ENCODE results near the gene PARD3B.

DNA sequence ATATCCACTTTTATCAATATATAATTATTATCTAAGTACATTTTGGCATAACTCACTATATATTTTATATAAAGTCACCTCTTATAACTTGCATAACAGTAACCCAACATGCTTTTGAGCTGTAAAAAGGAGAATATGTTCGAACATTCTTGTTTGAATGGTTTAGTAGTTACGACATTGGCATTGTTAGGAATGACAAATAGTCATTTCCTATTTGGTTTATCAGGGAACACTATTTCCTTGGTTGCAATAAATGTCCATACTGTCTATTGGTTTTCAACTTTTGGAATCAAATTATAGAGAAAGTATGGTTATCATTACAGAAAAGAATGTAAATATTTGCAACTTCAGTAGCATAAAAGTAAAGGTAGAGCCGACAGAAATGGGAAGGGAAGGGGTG is 124.1 kb downstream of the PARD3B start:
- TF ChIP-seq BHLHE40 (IDR thresholded peaks at IDR 0.05; ENCODE audit: low read length) (no peak), TARDBP (CRISPR knock-in tag; IDR thresholded peaks at IDR 0.05) (no peak), TAF15 (IDR thresholded peaks at IDR 0.05; ENCODE audit: low read depth, low read length, poor library complexity, severe bottlenecking) (no peak), RFXAP (CRISPR knock-in tag; IDR thresholded peaks at IDR 0.05; ENCODE audit: borderline replicate concordance) (no peak), FOXO1 (CRISPR knock-in tag; IDR thresholded peaks at IDR 0.05) (no peak), POLR2A (IDR thresholded peaks at IDR 0.05; ENCODE audit: insufficient read depth in 1 of 2, low read depth in 2 of 2, low read length in 2 of 2) (no peak), PITX1 (CRISPR knock-in tag; IDR thresholded peaks at IDR 0.05) (no peak)
- TF ChIP-seq, protein P1, sequence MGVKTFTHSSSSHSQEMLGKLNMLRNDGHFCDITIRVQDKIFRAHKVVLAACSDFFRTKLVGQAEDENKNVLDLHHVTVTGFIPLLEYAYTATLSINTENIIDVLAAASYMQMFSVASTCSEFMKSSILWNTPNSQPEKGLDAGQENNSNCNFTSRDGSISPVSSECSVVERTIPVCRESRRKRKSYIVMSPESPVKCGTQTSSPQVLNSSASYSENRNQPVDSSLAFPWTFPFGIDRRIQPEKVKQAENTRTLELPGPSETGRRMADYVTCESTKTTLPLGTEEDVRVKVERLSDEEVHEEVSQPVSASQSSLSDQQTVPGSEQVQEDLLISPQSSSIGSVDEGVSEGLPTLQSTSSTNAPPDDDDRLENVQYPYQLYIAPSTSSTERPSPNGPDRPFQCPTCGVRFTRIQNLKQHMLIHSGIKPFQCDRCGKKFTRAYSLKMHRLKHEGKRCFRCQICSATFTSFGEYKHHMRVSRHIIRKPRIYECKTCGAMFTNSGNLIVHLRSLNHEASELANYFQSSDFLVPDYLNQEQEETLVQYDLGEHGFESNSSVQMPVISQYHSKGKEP (CRISPR knock-in tag; IDR thresholded peaks at IDR 0.05), result no peak

All from HepG2 (cell line).